RWPE2 (cell line): ENCODE data around the gene RIMS4.

Source experiments
- ATAC-seq: fragments of 200-7000 bp; cut with Tn5 transposase; 3 replicates; pipeline ENCODE4 v1.9.1; 2021; ENCODE audit warnings: low read depth
- DNase-seq: peaks from one replicate; pipeline ENCODE4 v3.0.0-alpha.2; 2020; ENCODE audit warnings: low spot score
- H3K27ac ChIP-seq: fragments of 450-650 bp; 2 replicates; pipeline ENCODE4 v1.5.1; 2017; ENCODE audit warnings: mild to moderate bottlenecking; ENCODE audit not compliant: poor library complexity, severe bottlenecking
- H3K27me3 ChIP-seq: fragments of 250-450 bp; sonication (Bioruptor Pico); 2 replicates; pipeline ENCODE4 v1.5.1; 2021; ENCODE audit warnings: mild to moderate bottlenecking, moderate library complexity; ENCODE audit not compliant: insufficient read depth, poor library complexity, severe bottlenecking
- H3K36me3 ChIP-seq: fragments of 250-450 bp; sonication (Bioruptor Pico); 2 replicates; pipeline ENCODE4 v1.5.1; 2020; ENCODE audit warnings: low read depth, mild to moderate bottlenecking, moderate library complexity
- H3K4me1 ChIP-seq: fragments of 250-450 bp; sonication (Bioruptor Pico); 2 replicates; pipeline ENCODE4 v1.5.1; 2021; ENCODE audit warnings: mild to moderate bottlenecking, moderate library complexity; ENCODE audit not compliant: insufficient read depth, poor library complexity, severe bottlenecking
- H3K4me3 ChIP-seq: fragments of 250-450 bp; sonication (Bioruptor Pico); 2 replicates; pipeline ENCODE4 v1.5.1; 2021; ENCODE audit warnings: mild to moderate bottlenecking, moderate library complexity; ENCODE audit not compliant: severe bottlenecking
- H3K9me3 ChIP-seq: fragments of 250-450 bp; sonication (Bioruptor Pico); 2 replicates; pipeline ENCODE4 v1.5.1; 2021; ENCODE audit warnings: mild to moderate bottlenecking, moderate library complexity; ENCODE audit not compliant: severe bottlenecking
- CTCF ChIP-seq: fragments of 450-650 bp; IDR thresholded peaks from one replicate; pipeline ENCODE4 v1.5.1; 2017; ENCODE audit warnings: mild to moderate bottlenecking, moderate library complexity; ENCODE audit not compliant: poor library complexity, severe bottlenecking

Gene RIMS4

GRCh38 chr20:44727651-44728050 is 82.7 kb downstream of the RIMS4 start:
- H3K27ac ChIP-seq: peak overlapping the region; percentile 91
- no peak for TF ChIP-seq CTCF
- ATAC-seq: no peak
- H3K4me3 ChIP-seq: no peak overlapping the region
- DNase-seq: no peak
- H3K27me3 ChIP-seq: no peaks in the 10 kb centered on the region
- no peaks in the 10 kb centered on the region for H3K9me3 ChIP-seq
- peaks cover 39% of the 10 kb centered on the region for H3K4me1 ChIP-seq
- H3K36me3 ChIP-seq: no peaks in the 10 kb centered on the region

- no peaks in the 10 kb centered on the region for H3K36me3 ChIP-seq
- no peaks in the 10 kb centered on the region for H3K27me3 ChIP-seq
- no peak for TF ChIP-seq CTCF
- no peaks in the 10 kb centered on the region for H3K9me3 ChIP-seq
- ATAC-seq: no peak
- DNase-seq: peak; percentile 83
- H3K4me1 ChIP-seq: peaks cover 33% of the 10 kb centered on the region
- H3K4me3 ChIP-seq: no peak overlapping the region
- H3K27ac ChIP-seq: no peak overlapping the region
Observed at GRCh38 chr20:44727039-44727438, 83.3 kb downstream of the RIMS4 start.

GRCh38 chr20:44725837-44726236 is 84.5 kb downstream of the RIMS4 start:
- ATAC-seq (no peak), DNase-seq (no peak)
- no peak overlapping the region for H3K27ac ChIP-seq
- no peak for TF ChIP-seq CTCF
- H3K27me3 ChIP-seq: no peaks in the 10 kb centered on the region
- peaks cover 39% of the 10 kb centered on the region for H3K4me1 ChIP-seq
- no peaks in the 10 kb centered on the region for H3K9me3 ChIP-seq
- H3K4me3 ChIP-seq: no peak overlapping the region
- no peaks in the 10 kb centered on the region for H3K36me3 ChIP-seq

GRCh38 chr20:44724423-44725091 is 85.8 kb downstream of the RIMS4 start:
- peak; percentile 85 for DNase-seq
- no peak for TF ChIP-seq CTCF
- Histone ChIP-seq H3K27ac (no peak overlapping the region), H3K36me3 (no peaks in the 10 kb centered on the region), H3K4me1 (peaks cover 36% of the 10 kb centered on the region), H3K27me3 (no peaks in the 10 kb centered on the region), H3K4me3 (no peak overlapping the region), H3K9me3 (no peaks in the 10 kb centered on the region)
- ATAC-seq: no peak

- no peak for TF ChIP-seq CTCF
- no peak overlapping the region for H3K4me3 ChIP-seq
- no peak for DNase-seq
- H3K4me1 ChIP-seq: peaks cover 29% of the 10 kb centered on the region
- no peaks in the 10 kb centered on the region for H3K36me3 ChIP-seq
- no peaks in the 10 kb centered on the region for H3K27me3 ChIP-seq
- H3K9me3 ChIP-seq: no peaks in the 10 kb centered on the region
- no peak for ATAC-seq
- H3K27ac ChIP-seq: no peak overlapping the region
Observed at GRCh38 chr20:44723798-44724362, 86.5 kb downstream of the RIMS4 start.
